ENCODE measurements around the gene CPSF4. TPM values are rescaled to one million over a fixed set of nuclear protein-coding genes. Genes with fewer than 3 reads are reported as not detected.

CPSF4 gene
- total RNA-seq, 4 donors from 2014 or later = 21.4 to 40.4 (median 26.1) TPM

GRCh38 chr7:99396418-99397296 is 42.1 kb upstream of the CPSF4 start:
- peaks cover 0 to 61% of the 10 kb centered on the region in 2 donors for H3K36me3 ChIP-seq
- H3K4me3 ChIP-seq = no peak overlapping the region
- in situ Hi-C loops (cut with MboI; ENCODE audit: low sequenced_read_pairs in 4 of 4) = no loop called here
- no peaks in the 10 kb centered on the region for H3K27me3 ChIP-seq
- H3K9me3 ChIP-seq = no peaks in the 10 kb centered on the region
- DNase-seq (no peak), ATAC-seq (no peak)
- H3K4me1 ChIP-seq = peaks cover 6 to 24% of the 10 kb centered on the region in 2 donors
- TF ChIP-seq CTCF (IDR thresholded peaks at IDR 0.05 in 4 of 5, conservative IDR thresholded peaks at IDR 0.05 in 1 of 5) (no peak), POLR2A (IDR thresholded peaks at IDR 0.05) (no peak)
- no peak overlapping the region for H3K27ac ChIP-seq
- intact Hi-C loops (cut with DNase I; ENCODE audit: low total_unique reads) = no loop called here

- in situ Hi-C loops (cut with MboI; ENCODE audit: low sequenced_read_pairs in 4 of 4) = no loop called here
- DNase-seq (no peak), ATAC-seq (no peak)
- intact Hi-C loops (cut with DNase I; ENCODE audit: low total_unique reads) = no loop called here
- no peak overlapping the region for H3K4me3 ChIP-seq
- no peak overlapping the region for H3K27ac ChIP-seq
- H3K27me3 ChIP-seq = no peaks in the 10 kb centered on the region
- H3K9me3 ChIP-seq = no peaks in the 10 kb centered on the region
- H3K4me1 ChIP-seq = peaks cover 6 to 21% of the 10 kb centered on the region in 2 donors
- H3K36me3 ChIP-seq = peaks cover 0 to 68% of the 10 kb centered on the region in 2 donors
- TF ChIP-seq CTCF (IDR thresholded peaks at IDR 0.05 in 4 of 5, conservative IDR thresholded peaks at IDR 0.05 in 1 of 5) (no peak), POLR2A (IDR thresholded peaks at IDR 0.05) (no peak)
Observed at GRCh38 chr7:99397297-99397983, 41.3 kb upstream of the CPSF4 start.

GRCh38 chr7:99398891-99399445 is 39.8 kb upstream of the CPSF4 start:
- intact Hi-C loops (cut with DNase I; ENCODE audit: low total_unique reads) = no loop called here
- DNase-seq = no peak
- H3K4me3 ChIP-seq = no peak overlapping the region
- ATAC-seq = no peak
- in situ Hi-C loops (cut with MboI; ENCODE audit: low sequenced_read_pairs in 4 of 4) = no loop called here
- H3K36me3 ChIP-seq = peaks cover 0 to 81% of the 10 kb centered on the region in 2 donors
- H3K27me3 ChIP-seq = no peaks in the 10 kb centered on the region
- no peak overlapping the region for H3K27ac ChIP-seq
- TF ChIP-seq POLR2A (IDR thresholded peaks at IDR 0.05) (no peak), CTCF (IDR thresholded peaks at IDR 0.05 in 4 of 5, conservative IDR thresholded peaks at IDR 0.05 in 1 of 5) (no peak)
- H3K4me1 ChIP-seq = peaks cover under 1 to 8% of the 10 kb centered on the region in 2 donors
- H3K9me3 ChIP-seq = no peaks in the 10 kb centered on the region

DNA sequence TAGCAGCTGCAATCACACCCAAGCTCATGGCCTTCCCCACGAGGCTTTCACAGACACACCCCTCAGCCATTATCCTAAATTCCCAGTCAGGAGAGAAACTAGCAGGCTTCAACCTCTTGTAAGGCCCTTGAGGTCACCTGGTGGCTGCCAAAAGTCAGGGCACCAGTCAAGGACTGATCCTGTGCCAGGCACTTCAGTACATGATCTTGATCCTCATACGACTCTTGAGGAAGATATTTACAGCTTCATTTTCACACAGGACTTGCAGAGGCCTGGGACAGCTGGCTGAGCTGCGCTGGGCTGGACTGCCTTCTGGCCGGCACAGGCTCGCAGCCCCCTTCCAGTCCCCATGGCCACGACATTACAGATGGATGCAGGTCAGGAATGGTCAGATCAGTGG is 39.1 kb upstream of the CPSF4 start:
- ATAC-seq = peak in 1 of 2 donors; percentile 7
- Histone ChIP-seq H3K9me3 (no peaks in the 10 kb centered on the region), H3K27me3 (no peaks in the 10 kb centered on the region), H3K4me1 (peaks cover 0 to 14% of the 10 kb centered on the region in 2 donors), H3K4me3 (no peak overlapping the region), H3K27ac (no peak overlapping the region), H3K36me3 (peaks cover 0 to 88% of the 10 kb centered on the region in 2 donors)
- in situ Hi-C loops (cut with MboI; ENCODE audit: low sequenced_read_pairs in 4 of 4) (no loop called here), intact Hi-C loops (cut with DNase I; ENCODE audit: low total_unique reads) (no loop called here)
- TF ChIP-seq CTCF (IDR thresholded peaks at IDR 0.05 in 4 of 5, conservative IDR thresholded peaks at IDR 0.05 in 1 of 5) (no peak), POLR2A (IDR thresholded peaks at IDR 0.05) (no peak)
- DNase-seq = no peak

Measured in gastrocnemius medialis (tissue), 4 donors.